ENCODE measurements around the gene SPTBN1.
"Not testable (repeated sequence)": the region's sequence is repeated elsewhere in the genome, so short reads cannot be mapped to it uniquely, and the experiment has no call there.

SPTBN1 gene

GRCh38 chr2:54509043-54509442, 52.9 kb downstream of the SPTBN1 start:
- H3K4me3 ChIP-seq; H3K4me1 ChIP-seq; H3K9me3 ChIP-seq; H3K36me3 ChIP-seq (replicated peaks); H3K27me3 ChIP-seq (ENCODE audit: low read depth); DNase-seq (ENCODE audit: low spot score in 2 of 2); in situ Hi-C loops (cut with MboI; ENCODE audit: low sequenced_read_pairs): not testable (repeated sequence)

GRCh38 chr2:54510916-54511315, 54.8 kb downstream of the SPTBN1 start:
- H3K4me1 ChIP-seq, result no peaks in the 10 kb centered on the region; the same call in 1 of the 2 replicates
- in situ Hi-C loops (cut with MboI; ENCODE audit: low sequenced_read_pairs), result no loop called here
- no peak for DNase-seq (ENCODE audit: low spot score in 2 of 2)
- no peaks in the 10 kb centered on the region for H3K9me3 ChIP-seq
- H3K27me3 ChIP-seq (ENCODE audit: low read depth), result no peaks in the 10 kb centered on the region
- no peak overlapping the region for H3K4me3 ChIP-seq
- no peaks in the 10 kb centered on the region for H3K36me3 ChIP-seq (replicated peaks)

GRCh38 chr2:54512183-54512582, 56.1 kb downstream of the SPTBN1 start:
- Histone ChIP-seq H3K36me3 (replicated peaks) (no peaks in the 10 kb centered on the region), H3K27me3 (ENCODE audit: low read depth) (no peaks in the 10 kb centered on the region), H3K4me3 (no peak overlapping the region), H3K4me1 (peaks cover 5% of the 10 kb centered on the region; the same call in 1 of the 2 replicates), H3K9me3 (no peaks in the 10 kb centered on the region)
- DNase-seq (ENCODE audit: low spot score in 2 of 2), result no peak
- in situ Hi-C loops (cut with MboI; ENCODE audit: low sequenced_read_pairs), result no loop called here

GRCh38 chr2:54512663-54513362, 56.7 kb downstream of the SPTBN1 start:
- Histone ChIP-seq H3K27me3 (ENCODE audit: low read depth) (no peaks in the 10 kb centered on the region), H3K36me3 (replicated peaks) (no peaks in the 10 kb centered on the region), H3K4me1 (peaks cover 5% of the 10 kb centered on the region; the same call in 1 of the 2 replicates), H3K9me3 (no peaks in the 10 kb centered on the region), H3K4me3 (no peak overlapping the region)
- in situ Hi-C loops (cut with MboI; ENCODE audit: low sequenced_read_pairs), result no loop called here
- no peak for DNase-seq (ENCODE audit: low spot score in 2 of 2)

GRCh38 chr2:54513363-54513715, 57.2 kb downstream of the SPTBN1 start:
- H3K27me3 ChIP-seq (ENCODE audit: low read depth), result no peaks in the 10 kb centered on the region
- peaks cover 5% of the 10 kb centered on the region; the same call in 1 of the 2 replicates for H3K4me1 ChIP-seq
- no peaks in the 10 kb centered on the region for H3K9me3 ChIP-seq
- no peak overlapping the region for H3K4me3 ChIP-seq
- in situ Hi-C loops (cut with MboI; ENCODE audit: low sequenced_read_pairs), result no loop called here
- H3K36me3 ChIP-seq (replicated peaks), result no peaks in the 10 kb centered on the region
- no peak for DNase-seq (ENCODE audit: low spot score in 2 of 2)

GRCh38 chr2:54514822-54515569, 58.9 kb downstream of the SPTBN1 start:
- no peaks in the 10 kb centered on the region for H3K9me3 ChIP-seq
- no peak for DNase-seq (ENCODE audit: low spot score in 2 of 2)
- H3K4me3 ChIP-seq, result no peak overlapping the region
- in situ Hi-C loops (cut with MboI; ENCODE audit: low sequenced_read_pairs), result no loop called here
- H3K36me3 ChIP-seq (replicated peaks), result no peaks in the 10 kb centered on the region
- H3K4me1 ChIP-seq, result peaks cover 5% of the 10 kb centered on the region; the same call in 1 of the 2 replicates
- H3K27me3 ChIP-seq (ENCODE audit: low read depth), result no peaks in the 10 kb centered on the region

- DNase-seq (ENCODE audit: low spot score in 2 of 2), result peak in 1 of 2 experiments; percentile 16
- peaks cover 5% of the 10 kb centered on the region; the same call in 1 of the 2 replicates for H3K4me1 ChIP-seq
- H3K4me3 ChIP-seq, result no peak overlapping the region
- H3K27me3 ChIP-seq (ENCODE audit: low read depth), result no peaks in the 10 kb centered on the region
- in situ Hi-C loops (cut with MboI; ENCODE audit: low sequenced_read_pairs), result no loop called here
- H3K36me3 ChIP-seq (replicated peaks), result no peaks in the 10 kb centered on the region
- no peaks in the 10 kb centered on the region for H3K9me3 ChIP-seq
Measured at GRCh38 chr2:54516842-54517241, 60.7 kb downstream of the SPTBN1 start.

- H3K4me1 ChIP-seq; in situ Hi-C loops (cut with MboI; ENCODE audit: low sequenced_read_pairs); H3K36me3 ChIP-seq (replicated peaks); H3K9me3 ChIP-seq; DNase-seq (ENCODE audit: low spot score in 2 of 2); H3K4me3 ChIP-seq; H3K27me3 ChIP-seq (ENCODE audit: low read depth): not testable (repeated sequence)
Measured at GRCh38 chr2:54518016-54518415, 61.9 kb downstream of the SPTBN1 start.

GRCh38 chr2:54518430-54518829, 62.3 kb downstream of the SPTBN1 start:
- in situ Hi-C loops (cut with MboI; ENCODE audit: low sequenced_read_pairs), result no loop called here
- Histone ChIP-seq H3K9me3 (no peaks in the 10 kb centered on the region), H3K4me3 (no peak overlapping the region), H3K27me3 (ENCODE audit: low read depth) (no peaks in the 10 kb centered on the region), H3K4me1 (peaks cover 5% of the 10 kb centered on the region; the same call in 1 of the 2 replicates), H3K36me3 (replicated peaks) (no peaks in the 10 kb centered on the region)
- DNase-seq (ENCODE audit: low spot score in 2 of 2), result no peak

GRCh38 chr2:54519841-54520459, 63.8 kb downstream of the SPTBN1 start:
- no peak overlapping the region for H3K4me3 ChIP-seq
- in situ Hi-C loops (cut with MboI; ENCODE audit: low sequenced_read_pairs), result loop anchor here (5.0 kb wide), 1 partner anchor 127 kb away; no protein-coding TSS in a partner anchor
- no peaks in the 10 kb centered on the region for H3K36me3 ChIP-seq (replicated peaks)
- DNase-seq (ENCODE audit: low spot score in 2 of 2), result no peak
- no peaks in the 10 kb centered on the region for H3K27me3 ChIP-seq (ENCODE audit: low read depth)
- H3K9me3 ChIP-seq, result no peaks in the 10 kb centered on the region
- H3K4me1 ChIP-seq, result peaks cover 11% of the 10 kb centered on the region

- Histone ChIP-seq H3K36me3 (replicated peaks) (no peaks in the 10 kb centered on the region), H3K9me3 (no peaks in the 10 kb centered on the region), H3K4me3 (no peak overlapping the region), H3K27me3 (ENCODE audit: low read depth) (no peaks in the 10 kb centered on the region), H3K4me1 (peaks cover 11% of the 10 kb centered on the region)
- in situ Hi-C loops (cut with MboI; ENCODE audit: low sequenced_read_pairs), result loop anchor here (5.0 kb wide), 1 partner anchor 127 kb away; no protein-coding TSS in a partner anchor
- DNase-seq (ENCODE audit: low spot score in 2 of 2), result no peak
Measured at GRCh38 chr2:54520687-54521086, 64.6 kb downstream of the SPTBN1 start.

GRCh38 chr2:54522624-54523281, 66.6 kb downstream of the SPTBN1 start:
- Histone ChIP-seq H3K9me3 (no peaks in the 10 kb centered on the region), H3K4me1 (peaks cover 9% of the 10 kb centered on the region), H3K27me3 (ENCODE audit: low read depth) (no peaks in the 10 kb centered on the region), H3K36me3 (replicated peaks) (peaks cover 3% of the 10 kb centered on the region), H3K4me3 (no peak overlapping the region)
- DNase-seq (ENCODE audit: low spot score in 2 of 2), result peak; percentile 59 to 70
- in situ Hi-C loops (cut with MboI; ENCODE audit: low sequenced_read_pairs), result loop anchor here (5.0 kb wide), 1 partner anchor 125 kb away; no protein-coding TSS in a partner anchor

- in situ Hi-C loops (cut with MboI; ENCODE audit: low sequenced_read_pairs), result loop anchor here (5.0 kb wide), 1 partner anchor 124 kb away; no protein-coding TSS in a partner anchor
- H3K9me3 ChIP-seq, result no peaks in the 10 kb centered on the region
- no peak for DNase-seq (ENCODE audit: low spot score in 2 of 2)
Measured at GRCh38 chr2:54523324-54523959, 67.3 kb downstream of the SPTBN1 start.

More at GRCh38 chr2:54523324-54523959, 67.3 kb downstream of the SPTBN1 start:
- Histone ChIP-seq H3K27me3 (ENCODE audit: low read depth) (no peaks in the 10 kb centered on the region), H3K4me3 (no peak overlapping the region), H3K36me3 (replicated peaks) (peaks cover 3% of the 10 kb centered on the region), H3K4me1 (peaks cover 13% of the 10 kb centered on the region)

Data from HAP-1 (cell line).